Measurements from ENCODE around the gene ST6GALNAC3.

DNA sequence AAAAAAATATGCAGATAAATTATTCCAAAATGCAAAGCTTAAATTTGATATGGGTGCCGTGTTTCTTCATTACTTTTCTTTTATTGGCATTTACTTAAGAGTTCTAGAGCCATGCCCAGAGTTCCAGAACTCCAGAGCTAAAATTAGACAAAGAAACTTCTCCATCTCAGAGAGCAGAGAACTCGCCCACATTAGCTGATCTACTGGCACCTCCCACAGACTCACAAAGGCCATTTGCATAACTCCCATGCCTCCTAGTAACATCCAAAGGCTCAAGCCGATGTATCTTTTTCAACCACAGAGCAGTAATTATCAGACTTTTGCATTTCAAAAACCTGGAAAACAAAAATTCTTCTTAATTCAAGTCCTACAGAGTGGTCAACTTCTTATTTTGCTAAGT, 468.9 kb downstream of the ST6GALNAC3 start:
- TF ChIP-seq CTCF (IDR thresholded peaks at IDR 0.05), result no peak
- TF ChIP-seq POLR2A (IDR thresholded peaks at IDR 0.05), result no peak

All from testis (tissue), 2 donors.